T-helper 17 cell (primary cell): Measurements from ENCODE around the gene SULT2B1. TPM values are rescaled to one million over a fixed set of nuclear protein-coding genes. Genes with fewer than 3 reads are reported as not detected.
"Not testable (repeated sequence)": the region's sequence is repeated elsewhere in the genome, so short reads cannot be mapped to it uniquely, and the experiment has no call there.

Source experiments
- ATAC-seq: fragments of 150-1000 bp; cut with Tn5 transposase; 2 replicates; pipeline ENCODE4 v1.10.0; 2021; ENCODE audit warnings: mild to moderate bottlenecking, moderate library complexity
- DNase-seq, 3 donors: peaks; one replicate each; pipeline versions ENCODE4 v3.0.0 to v3.0.0-alpha.2; 2020 to 2021
- H3K9me3 ChIP-seq: one replicate; pipeline ENCODE4 v1.7.0; 2013; ENCODE audit warnings: low read length, mild to moderate bottlenecking; ENCODE audit not compliant: control insufficient read depth, poor library complexity, severe bottlenecking
- H3K27ac Mint-ChIP-seq: one replicate; pipeline ENCODE4 v1.8.0; 2022; ENCODE audit warnings: mild to moderate bottlenecking, moderate library complexity, mixed read lengths
- H3K27me3 Mint-ChIP-seq: one replicate; pipeline ENCODE4 v1.8.0; 2022; ENCODE audit warnings: mixed read lengths
- H3K36me3 Mint-ChIP-seq: one replicate; pipeline ENCODE4 v1.8.0; 2022; ENCODE audit warnings: low read depth, mixed read lengths
- H3K4me1 Mint-ChIP-seq: one replicate; pipeline ENCODE4 v1.8.0; 2022; ENCODE audit warnings: mild to moderate bottlenecking, mixed read lengths
- H3K4me3 Mint-ChIP-seq: one replicate; pipeline ENCODE4 v1.8.0; 2022; ENCODE audit warnings: mild to moderate bottlenecking, moderate library complexity, mixed read lengths
- total RNA-seq, 4 donors: library from RNA in 2 of 4; stranded (reverse) in 2 of 4; gene quantifications; one replicate each; pipeline ENCODE4 v1.2.3 and lab custom pipeline; 2022 to 2026

SULT2B1 gene
- total RNA-seq, 2 donors from 2014 or later, result not detected

- H3K9me3 ChIP-seq, result no peaks in the 10 kb centered on the region
- no peak for DNase-seq
- Mint-ChIP-seq H3K27ac (no peak overlapping the region), H3K36me3 (no peaks in the 10 kb centered on the region), H3K27me3 (peaks cover 10% of the 10 kb centered on the region), H3K4me1 (peaks cover 2% of the 10 kb centered on the region), H3K4me3 (no peak overlapping the region)
- ATAC-seq, result no peak
These were observed 4.9 kb downstream of the SULT2B1 start for GRCh38 chr19:48556825-48557224.

GRCh38 chr19:48558018-48558684 lies 6.2 kb downstream of the SULT2B1 start:
- Mint-ChIP-seq H3K36me3 (no peaks in the 10 kb centered on the region), H3K4me1 (peaks cover 2% of the 10 kb centered on the region), H3K27me3 (peaks cover 10% of the 10 kb centered on the region), H3K27ac (no peak overlapping the region), H3K4me3 (no peak overlapping the region)
- H3K9me3 ChIP-seq, result no peaks in the 10 kb centered on the region
- no peak for ATAC-seq
- DNase-seq, result no peak

- no peaks in the 10 kb centered on the region for H3K9me3 ChIP-seq
- DNase-seq (no peak), ATAC-seq (no peak)
- H3K36me3 Mint-ChIP-seq, result no peaks in the 10 kb centered on the region
- no peak overlapping the region for H3K4me3 Mint-ChIP-seq
- H3K27me3 Mint-ChIP-seq, result peaks cover 10% of the 10 kb centered on the region
- H3K27ac Mint-ChIP-seq, result no peak overlapping the region
- peaks cover 2% of the 10 kb centered on the region for H3K4me1 Mint-ChIP-seq
These were observed 8.1 kb downstream of the SULT2B1 start for GRCh38 chr19:48560095-48560530.

DNA sequence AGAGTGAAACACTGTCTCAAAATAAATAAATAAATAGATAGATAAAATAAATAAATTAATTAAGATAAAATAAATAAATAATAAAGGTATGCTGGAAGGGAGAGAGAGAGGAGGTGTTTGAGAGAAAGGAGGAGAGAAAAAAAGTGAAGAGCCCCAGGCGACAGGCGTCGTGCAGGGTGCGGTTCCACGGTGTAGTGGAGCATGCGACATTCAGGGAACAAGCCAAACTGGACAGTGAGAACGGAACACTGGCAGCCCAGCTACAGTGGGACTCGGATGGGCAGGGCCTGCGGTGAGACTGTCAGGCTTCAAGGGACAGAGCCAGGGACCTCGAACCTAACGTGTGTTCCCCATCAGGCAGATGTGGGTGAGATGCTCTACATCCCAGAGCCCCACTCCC lies 9.4 kb downstream of the SULT2B1 start:
- no peak overlapping the region for H3K4me3 Mint-ChIP-seq
- peaks cover 2% of the 10 kb centered on the region for H3K4me1 Mint-ChIP-seq
- DNase-seq, result no peak
- ATAC-seq, result no peak
- H3K27ac Mint-ChIP-seq, result no peak overlapping the region
- no peaks in the 10 kb centered on the region for H3K9me3 ChIP-seq
- no peaks in the 10 kb centered on the region for H3K36me3 Mint-ChIP-seq
- peaks cover 10% of the 10 kb centered on the region for H3K27me3 Mint-ChIP-seq

GRCh38 chr19:48565090-48565489 lies 13.1 kb downstream of the SULT2B1 start:
- no peaks in the 10 kb centered on the region for H3K9me3 ChIP-seq
- peaks cover 8% of the 10 kb centered on the region for H3K27me3 Mint-ChIP-seq
- H3K36me3 Mint-ChIP-seq, result no peaks in the 10 kb centered on the region
- ATAC-seq (no peak), DNase-seq (no peak)
- H3K4me3 Mint-ChIP-seq, result no peak overlapping the region
- H3K27ac Mint-ChIP-seq, result no peak overlapping the region
- H3K4me1 Mint-ChIP-seq, result no peaks in the 10 kb centered on the region

- H3K4me3 Mint-ChIP-seq, result no peak overlapping the region
- peaks cover 2% of the 10 kb centered on the region for H3K36me3 Mint-ChIP-seq
- H3K27ac Mint-ChIP-seq, result no peak overlapping the region
- H3K9me3 ChIP-seq, result no peaks in the 10 kb centered on the region
- DNase-seq, result no peak
- ATAC-seq, result no peak
- no peaks in the 10 kb centered on the region for H3K4me1 Mint-ChIP-seq
- peaks cover 8% of the 10 kb centered on the region for H3K27me3 Mint-ChIP-seq
These were observed 16.4 kb downstream of the SULT2B1 start for GRCh38 chr19:48568345-48568886.

DNA sequence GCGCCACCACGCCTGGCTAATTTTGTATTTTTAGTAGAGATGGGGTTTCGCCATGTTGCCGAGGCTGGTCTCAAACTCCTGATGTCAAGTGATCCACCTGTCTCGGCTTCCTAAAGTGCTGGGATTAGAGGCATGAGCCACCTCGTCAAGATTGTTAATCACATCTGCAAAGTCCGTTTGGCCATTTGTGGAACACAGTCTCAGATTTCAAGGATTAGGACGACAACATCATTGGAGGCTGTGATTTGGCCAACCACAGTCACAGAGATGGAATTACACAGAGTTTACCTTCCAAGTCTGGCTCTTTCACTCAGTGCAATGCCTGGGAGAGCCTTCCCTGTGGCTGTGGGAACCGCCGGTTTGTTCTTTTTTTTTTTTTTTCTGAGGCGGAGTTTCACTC lies 17.8 kb downstream of the SULT2B1 start:
- Mint-ChIP-seq H3K4me3 (no peak overlapping the region), H3K27me3 (peaks cover 8% of the 10 kb centered on the region), H3K27ac (no peak overlapping the region), H3K4me1 (peaks cover 5% of the 10 kb centered on the region), H3K36me3 (peaks cover 2% of the 10 kb centered on the region)
- no peaks in the 10 kb centered on the region for H3K9me3 ChIP-seq
- ATAC-seq (no peak), DNase-seq (no peak)

GRCh38 chr19:48571378-48572162 lies 19.6 kb downstream of the SULT2B1 start:
- ATAC-seq, result no peak
- no peak overlapping the region for H3K4me3 Mint-ChIP-seq
- no peak overlapping the region for H3K27ac Mint-ChIP-seq
- DNase-seq, result no peak
- no peaks in the 10 kb centered on the region for H3K9me3 ChIP-seq
- peaks cover 8% of the 10 kb centered on the region for H3K27me3 Mint-ChIP-seq
- peaks cover 2% of the 10 kb centered on the region for H3K36me3 Mint-ChIP-seq
- peaks cover 5% of the 10 kb centered on the region for H3K4me1 Mint-ChIP-seq

- H3K36me3 Mint-ChIP-seq, result peaks cover 2% of the 10 kb centered on the region
- DNase-seq, result no peak
- no peaks in the 10 kb centered on the region for H3K27me3 Mint-ChIP-seq
- no peaks in the 10 kb centered on the region for H3K9me3 ChIP-seq
- no peak overlapping the region for H3K4me3 Mint-ChIP-seq
- no peak overlapping the region for H3K27ac Mint-ChIP-seq
- ATAC-seq, result no peak
- peaks cover 5% of the 10 kb centered on the region for H3K4me1 Mint-ChIP-seq
These were observed 21.2 kb downstream of the SULT2B1 start for GRCh38 chr19:48573163-48573505.

GRCh38 chr19:48575931-48576622 lies 24.1 kb downstream of the SULT2B1 start:
- Mint-ChIP-seq H3K4me1 (peaks cover 5% of the 10 kb centered on the region), H3K36me3 (peaks cover 2% of the 10 kb centered on the region), H3K27me3 (no peaks in the 10 kb centered on the region), H3K27ac (no peak overlapping the region), H3K4me3 (no peak overlapping the region)
- no peaks in the 10 kb centered on the region for H3K9me3 ChIP-seq
- no peak for ATAC-seq
- DNase-seq, result no peak

DNA sequence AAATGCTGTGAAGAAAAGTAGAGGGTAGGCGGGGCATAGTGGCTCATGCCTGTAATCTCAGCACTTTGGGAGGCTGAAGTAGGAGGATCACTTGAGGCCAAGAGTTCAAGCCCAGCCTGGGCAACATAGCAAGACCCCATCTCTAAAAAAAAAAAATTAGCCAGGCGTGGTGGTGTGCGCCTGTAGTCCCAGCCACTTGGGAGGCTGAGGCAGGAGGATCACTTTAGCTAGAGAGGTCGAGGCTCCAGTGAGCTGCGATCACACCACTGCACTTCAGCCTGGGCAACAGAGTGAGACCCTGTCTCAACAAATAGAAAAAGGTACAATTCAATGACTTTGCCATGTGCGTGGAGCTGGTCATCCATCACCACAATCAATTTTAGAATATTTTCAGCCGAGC lies 25.9 kb downstream of the SULT2B1 start:
- H3K4me1 Mint-ChIP-seq, ATAC-seq, H3K36me3 Mint-ChIP-seq, H3K9me3 ChIP-seq, H3K27me3 Mint-ChIP-seq, DNase-seq, H3K27ac Mint-ChIP-seq, H3K4me3 Mint-ChIP-seq: not testable (repeated sequence)

- no peaks in the 10 kb centered on the region for H3K36me3 Mint-ChIP-seq
- DNase-seq (no peak), ATAC-seq (no peak)
- H3K4me1 Mint-ChIP-seq, result peaks cover 5% of the 10 kb centered on the region
- no peaks in the 10 kb centered on the region for H3K9me3 ChIP-seq
- H3K27me3 Mint-ChIP-seq, result no peaks in the 10 kb centered on the region
- no peak overlapping the region for H3K4me3 Mint-ChIP-seq
- no peak overlapping the region for H3K27ac Mint-ChIP-seq
These were observed 26.9 kb downstream of the SULT2B1 start for GRCh38 chr19:48578891-48579290.

DNA sequence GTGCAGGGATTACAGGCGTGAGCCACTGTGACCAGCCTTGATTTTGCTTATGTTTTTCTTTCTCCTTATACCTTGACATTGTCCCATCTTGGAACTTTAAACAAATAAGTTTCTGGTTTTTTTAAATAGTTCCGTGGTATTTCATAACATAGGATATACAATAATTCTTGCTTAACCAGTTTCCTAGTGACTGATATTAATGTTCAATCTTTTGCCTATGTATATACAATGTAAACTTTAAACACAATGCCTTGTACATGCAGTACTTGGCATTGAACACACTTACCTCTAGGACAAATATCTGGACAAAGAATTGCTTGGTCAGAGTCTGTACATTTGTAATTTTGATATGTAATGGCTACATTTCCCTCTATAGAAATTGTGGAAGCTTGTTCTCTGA lies 30.2 kb downstream of the SULT2B1 start:
- H3K9me3 ChIP-seq, result no peaks in the 10 kb centered on the region
- Mint-ChIP-seq H3K36me3 (peaks cover 3% of the 10 kb centered on the region), H3K27me3 (no peaks in the 10 kb centered on the region), H3K27ac (no peak overlapping the region), H3K4me3 (no peak overlapping the region), H3K4me1 (peaks cover 4% of the 10 kb centered on the region)
- no peak for DNase-seq
- no peak for ATAC-seq
